A549 (cell line): Measurements from ENCODE around the gene DUSP23. TPM values are rescaled to one million over a fixed set of nuclear protein-coding genes. Genes with fewer than 3 reads are reported as not detected.

Source experiments
- CBX8 ChIP-seq: fragments of 200-600 bp; sonication (generic); IDR thresholded peaks from 2 replicates; pipeline ENCODE4 v1.6.1; 2016
- CHD2 ChIP-seq: fragments of 150-350 bp; IDR thresholded peaks from 2 replicates; pipeline ENCODE4 v1.6.1; 2014; ENCODE audit warnings: low read length; ENCODE audit not compliant: partially characterized antibody
- EHF ChIP-seq: fragments of 250-450 bp; sonication (Bioruptor Pico); IDR thresholded peaks from 2 replicates; pipeline ENCODE4 v1.5.0; 2020; ENCODE audit warnings: mild to moderate bottlenecking
- ESRRA ChIP-seq: fragments of 150-350 bp; IDR thresholded peaks from 2 replicates; pipeline ENCODE4 v1.6.1; 2014; ENCODE audit warnings: mild to moderate bottlenecking, low read length, borderline replicate concordance
- FOSB ChIP-seq: fragments of 250-450 bp; sonication (Bioruptor Pico); IDR thresholded peaks from 2 replicates; pipeline ENCODE4 v1.5.0; 2020; ENCODE audit warnings: mild to moderate bottlenecking, moderate library complexity
- FOXS1 ChIP-seq: fragments of 250-450 bp; sonication (Bioruptor Pico); IDR thresholded peaks from 2 replicates; pipeline ENCODE4 v1.5.0; 2020; ENCODE audit warnings: mild to moderate bottlenecking, moderate library complexity
- HEYL ChIP-seq: fragments of 250-450 bp; sonication (Bioruptor Pico); IDR thresholded peaks from 2 replicates; pipeline ENCODE4 v1.8.0; 2021; ENCODE audit warnings: mild to moderate bottlenecking, moderate library complexity
- HOXB13 ChIP-seq: fragments of 250-450 bp; sonication (Bioruptor Pico); IDR thresholded peaks from 2 replicates; pipeline ENCODE4 v1.5.0; 2020; ENCODE audit warnings: low read depth, mild to moderate bottlenecking, moderate library complexity
- JUNB ChIP-seq: fragments of >200 bp; sonication (Bioruptor Twin); formaldehyde crosslinking; IDR thresholded peaks from 2 replicates; pipeline ENCODE4 v1.6.1; 2016
- KDM1A ChIP-seq: fragments of 200-600 bp; sonication (generic); IDR thresholded peaks from 2 replicates; pipeline ENCODE4 v1.6.1; 2016; ENCODE audit warnings: low read depth, mild to moderate bottlenecking
- KDM5A ChIP-seq: fragments of 200-600 bp; sonication (generic); IDR thresholded peaks from 2 replicates; pipeline ENCODE4 v1.6.1; 2016; ENCODE audit warnings: antibody characterized with exemption, mild to moderate bottlenecking
- MAZ ChIP-seq: fragments of 150-350 bp; IDR thresholded peaks from 2 replicates; pipeline ENCODE4 v1.6.1; 2014; ENCODE audit warnings: antibody characterized with exemption, low read depth, low read length, borderline replicate concordance
- NPAS2 ChIP-seq: fragments of 250-450 bp; sonication (Bioruptor Pico); IDR thresholded peaks from 2 replicates; pipeline ENCODE4 v1.8.0; 2022; ENCODE audit warnings: mild to moderate bottlenecking, moderate library complexity, borderline replicate concordance
- NR3C1 ChIP-seq: fragments of >200 bp; sonication (Bioruptor Twin); formaldehyde crosslinking; IDR thresholded peaks from 3 replicates; pipeline ENCODE4 v1.6.1; 2017
- PHF8 ChIP-seq: fragments of 200-600 bp; sonication (generic); IDR thresholded peaks from 2 replicates; pipeline ENCODE4 v1.6.1; 2016; ENCODE audit warnings: low read depth, mild to moderate bottlenecking, antibody characterized with exemption, moderate library complexity, borderline replicate concordance
- POLR2A ChIP-seq: IDR thresholded peaks from 2 replicates; pipeline ENCODE4 v1.6.1; 2012; ENCODE audit warnings: mild to moderate bottlenecking, low read length
- RCOR1 ChIP-seq: fragments of 150-350 bp; IDR thresholded peaks from 2 replicates; pipeline ENCODE4 v1.6.1; 2014; ENCODE audit warnings: antibody characterized with exemption, low read length, low read depth
- REST ChIP-seq: fragments of 200-600 bp; sonication (generic); IDR thresholded peaks from 2 replicates; pipeline ENCODE4 v1.6.1; 2016; ENCODE audit warnings: antibody characterized with exemption, mild to moderate bottlenecking, moderate library complexity
- SMC3 ChIP-seq: fragments of >200 bp; sonication (Bioruptor Twin); formaldehyde crosslinking; IDR thresholded peaks from 3 replicates; pipeline ENCODE4 v1.6.1; 2018; ENCODE audit warnings: inconsistent platforms
- SREBF2 ChIP-seq: fragments of 450-650 bp; IDR thresholded peaks from 2 replicates; pipeline ENCODE4 v1.6.1; 2014; ENCODE audit warnings: mild to moderate bottlenecking, moderate library complexity
- TFCP2L1 ChIP-seq: fragments of 250-450 bp; sonication (Bioruptor Pico); IDR thresholded peaks from 2 replicates; pipeline ENCODE4 v1.5.0; 2021; ENCODE audit warnings: mild to moderate bottlenecking
- ZSCAN20 ChIP-seq: fragments of 250-450 bp; sonication (Bioruptor Pico); IDR thresholded peaks from 2 replicates; pipeline ENCODE4 v1.8.0; 2022; ENCODE audit warnings: mild to moderate bottlenecking, moderate library complexity
- polyA plus RNA-seq, 4 experiments: library from polyadenylated mRNA; depleted of rRNA in 3 of 4; stranded (reverse); fragments of >200 nt; fragmentation: RNase III in 1 of 4; extraction: RNeasy Plus Mini Kit Qiagen cat#74134 plus additional on column Dnase treatment in 1 of 4; gene quantifications; 2 replicates in 3 of 4; 3 replicates in 1 of 4; pipeline ENCODE4 v1.2.3, GENCODE V29; 2011 to 2017
- TF ChIP-seq, protein P1 (sequence below): fragments of 150-350 bp; IDR thresholded peaks from 2 replicates; pipeline ENCODE4 v1.6.1; 2014; ENCODE audit warnings: low read depth, mild to moderate bottlenecking, low read length
- TF ChIP-seq, protein P2 (sequence below): fragments of >200 bp; sonication (Bioruptor Twin); formaldehyde crosslinking; IDR thresholded peaks from 2 replicates; pipeline ENCODE4 v1.6.1; 2016
- TF ChIP-seq, protein P3 (sequence below): fragments of 450-650 bp; IDR thresholded peaks from 2 replicates; pipeline ENCODE4 v1.6.1; 2014; ENCODE audit warnings: antibody characterized with exemption
- TF ChIP-seq, protein P4 (sequence below): IDR thresholded peaks from 2 replicates; pipeline ENCODE4 v1.6.1; 2012; ENCODE audit warnings: low read depth, borderline replicate concordance

DUSP23 gene
- polyA plus RNA-seq, 2 of the 4 experiments (the other 2 are of a cell fraction), result 32.3 to 60.1 TPM

GRCh38 chr1:159780583-159781582 lies at the start of gene DUSP23 (continued):
- TF ChIP-seq REST, result no peak
- TF ChIP-seq KDM5A, result no peak
- TF ChIP-seq RCOR1, result no peak
- TF ChIP-seq, protein P1, sequence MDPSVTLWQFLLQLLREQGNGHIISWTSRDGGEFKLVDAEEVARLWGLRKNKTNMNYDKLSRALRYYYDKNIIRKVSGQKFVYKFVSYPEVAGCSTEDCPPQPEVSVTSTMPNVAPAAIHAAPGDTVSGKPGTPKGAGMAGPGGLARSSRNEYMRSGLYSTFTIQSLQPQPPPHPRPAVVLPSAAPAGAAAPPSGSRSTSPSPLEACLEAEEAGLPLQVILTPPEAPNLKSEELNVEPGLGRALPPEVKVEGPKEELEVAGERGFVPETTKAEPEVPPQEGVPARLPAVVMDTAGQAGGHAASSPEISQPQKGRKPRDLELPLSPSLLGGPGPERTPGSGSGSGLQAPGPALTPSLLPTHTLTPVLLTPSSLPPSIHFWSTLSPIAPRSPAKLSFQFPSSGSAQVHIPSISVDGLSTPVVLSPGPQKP, result no peak
- TF ChIP-seq NR3C1, result no peak
- no peak for TF ChIP-seq HOXB13 (CRISPR knock-in tag)
- TF ChIP-seq, protein P2, sequence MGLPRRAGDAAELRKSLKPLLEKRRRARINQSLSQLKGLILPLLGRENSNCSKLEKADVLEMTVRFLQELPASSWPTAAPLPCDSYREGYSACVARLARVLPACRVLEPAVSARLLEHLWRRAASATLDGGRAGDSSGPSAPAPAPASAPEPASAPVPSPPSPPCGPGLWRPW, result no peak
- TF ChIP-seq KDM1A, result no peak
- TF ChIP-seq HEYL (CRISPR knock-in tag), result no peak
- TF ChIP-seq ESRRA, result no peak
- no peak for TF ChIP-seq CHD2
- no peak for TF ChIP-seq FOSB (CRISPR knock-in tag)
- TF ChIP-seq, protein P3, sequence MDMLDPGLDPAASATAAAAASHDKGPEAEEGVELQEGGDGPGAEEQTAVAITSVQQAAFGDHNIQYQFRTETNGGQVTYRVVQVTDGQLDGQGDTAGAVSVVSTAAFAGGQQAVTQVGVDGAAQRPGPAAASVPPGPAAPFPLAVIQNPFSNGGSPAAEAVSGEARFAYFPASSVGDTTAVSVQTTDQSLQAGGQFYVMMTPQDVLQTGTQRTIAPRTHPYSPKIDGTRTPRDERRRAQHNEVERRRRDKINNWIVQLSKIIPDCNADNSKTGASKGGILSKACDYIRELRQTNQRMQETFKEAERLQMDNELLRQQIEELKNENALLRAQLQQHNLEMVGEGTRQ, result peak; percentile 92
- no peak for TF ChIP-seq SREBF2
- TF ChIP-seq JUNB, result no peak
- TF ChIP-seq, protein P4, sequence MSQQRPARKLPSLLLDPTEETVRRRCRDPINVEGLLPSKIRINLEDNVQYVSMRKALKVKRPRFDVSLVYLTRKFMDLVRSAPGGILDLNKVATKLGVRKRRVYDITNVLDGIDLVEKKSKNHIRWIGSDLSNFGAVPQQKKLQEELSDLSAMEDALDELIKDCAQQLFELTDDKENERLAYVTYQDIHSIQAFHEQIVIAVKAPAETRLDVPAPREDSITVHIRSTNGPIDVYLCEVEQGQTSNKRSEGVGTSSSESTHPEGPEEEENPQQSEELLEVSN, result peak; percentile 96
- no peak for TF ChIP-seq TFCP2L1 (CRISPR knock-in tag)
- no peak for TF ChIP-seq EHF (CRISPR knock-in tag)
- peak; percentile 51; the same call in 1 of the 2 replicates for TF ChIP-seq POLR2A
- no peak for TF ChIP-seq FOXS1
- TF ChIP-seq CBX8, result no peak
- peak; percentile 93 for TF ChIP-seq PHF8
- TF ChIP-seq NPAS2 (CRISPR knock-in tag), result no peak
- TF ChIP-seq ZSCAN20 (CRISPR knock-in tag), result no peak
- peak; percentile 97 for TF ChIP-seq SMC3
- no peak for TF ChIP-seq MAZ
